Ramos (cell line): ENCODE results near the gene CLSTN3.

Source experiments
- in situ Hi-C: fragments of 300-500 bp; cut with MboI; formaldehyde crosslinking; loops from one replicate; pipeline ENCODE4 v1.14.3; 2022; ENCODE audit warnings: low sequenced_read_pairs; ENCODE audit not compliant: unreplicated experiment

The CLSTN3 gene

DNA sequence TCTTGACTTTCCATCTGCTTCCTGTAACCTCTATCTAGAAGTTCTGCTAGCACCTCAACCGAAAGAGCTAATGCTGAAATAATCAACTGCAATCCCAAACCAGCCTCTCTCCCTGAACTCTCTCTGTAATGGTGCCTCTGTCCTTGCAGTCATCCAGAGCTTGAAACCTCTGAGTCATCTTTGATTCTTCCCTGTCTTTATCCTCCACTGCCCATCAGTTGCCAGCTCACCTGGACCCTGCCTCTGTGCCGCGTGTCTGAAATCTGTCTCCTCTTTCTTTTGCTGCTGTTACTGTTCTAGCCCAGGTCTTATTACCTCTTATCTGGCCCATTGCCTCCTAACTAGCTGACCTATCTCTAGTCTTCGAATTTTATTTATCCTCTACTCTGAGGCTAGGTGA, 15.5 kb downstream of the CLSTN3 start:
- in situ Hi-C loops: no loop called here

DNA sequence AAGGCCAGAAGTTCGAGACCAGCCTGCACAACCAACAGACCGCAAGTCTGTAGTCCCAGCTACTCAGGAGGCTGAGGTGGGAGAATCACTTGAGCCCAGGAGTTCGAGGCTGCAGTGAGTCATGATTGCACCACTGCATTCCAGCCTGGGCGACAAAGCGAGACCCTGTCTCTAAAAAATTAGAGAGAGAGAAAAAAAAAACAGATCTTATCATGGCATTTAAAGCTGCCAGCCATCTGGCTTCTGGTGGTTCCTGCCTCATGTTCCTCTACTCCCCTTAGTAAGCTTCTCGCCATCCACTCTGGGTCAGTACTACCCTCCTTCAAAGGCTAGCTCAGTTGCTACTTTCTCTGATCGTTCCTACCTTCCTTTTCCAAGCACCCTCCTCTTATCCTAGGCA, 16.1 kb downstream of the CLSTN3 start:
- in situ Hi-C loops: no loop called here

- in situ Hi-C loops: no loop called here
Observed at GRCh38 chr12:7146906-7147305, 16.7 kb downstream of the CLSTN3 start.

DNA sequence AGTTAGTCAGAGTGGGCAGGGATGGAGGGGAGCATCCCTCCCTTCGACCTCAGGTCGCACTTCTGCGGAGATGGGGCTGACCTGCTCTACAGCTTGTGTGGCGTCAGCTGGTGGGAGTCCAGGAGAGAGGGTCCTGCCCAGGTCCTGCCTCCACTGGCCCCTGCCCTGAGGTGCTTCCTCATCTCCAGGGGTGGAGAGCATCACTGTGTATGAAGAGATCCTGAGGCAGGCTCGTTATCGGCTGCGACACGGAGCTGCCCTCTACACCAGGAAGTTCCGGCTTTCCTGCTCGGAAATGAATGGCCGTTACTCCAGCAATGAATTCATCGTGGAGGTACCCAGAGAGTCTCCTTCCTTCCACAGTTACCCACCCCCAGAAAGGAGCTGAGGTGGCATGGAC, 20.2 kb downstream of the CLSTN3 start:
- in situ Hi-C loops: no loop called here

DNA sequence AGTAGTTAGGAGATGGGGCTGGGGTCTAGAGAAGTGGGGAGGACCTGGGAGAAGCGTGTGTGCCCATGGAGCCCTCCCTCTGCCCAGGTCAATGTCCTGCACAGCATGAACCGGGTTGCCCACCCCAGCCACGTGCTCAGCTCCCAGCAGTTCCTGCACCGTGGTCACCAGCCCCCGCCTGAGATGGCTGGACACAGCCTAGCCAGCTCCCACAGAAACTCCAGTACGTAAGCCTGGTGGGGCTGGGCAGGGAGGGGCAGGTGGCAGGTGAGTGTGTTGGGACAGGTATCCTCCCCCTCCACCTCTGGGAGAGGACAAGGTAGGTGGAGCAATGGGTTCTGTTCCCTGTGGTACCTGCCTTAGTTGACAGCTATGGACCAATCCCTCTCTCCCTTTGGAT, 20.7 kb downstream of the CLSTN3 start:
- in situ Hi-C loops: no loop called here

DNA sequence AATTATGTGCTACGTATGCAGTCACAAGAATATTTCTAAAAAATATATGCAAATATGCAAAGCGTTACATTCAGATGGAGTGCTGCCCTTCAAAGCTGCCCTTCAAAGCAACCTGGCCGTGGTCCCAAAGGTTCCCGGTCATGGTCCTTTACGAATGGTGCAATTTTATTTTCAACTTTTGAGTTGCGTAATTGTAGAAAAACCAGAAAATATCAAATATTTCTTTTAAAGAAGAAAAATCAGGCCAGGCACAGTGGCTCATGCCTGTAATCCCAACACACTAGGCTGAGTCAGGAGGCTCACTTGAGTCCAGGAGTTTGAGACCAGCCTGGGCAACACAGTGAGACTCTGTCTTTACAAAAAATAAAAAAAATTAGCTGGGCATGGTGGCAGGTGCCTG, 21.4 kb downstream of the CLSTN3 start:
- in situ Hi-C loops: no loop called here

DNA sequence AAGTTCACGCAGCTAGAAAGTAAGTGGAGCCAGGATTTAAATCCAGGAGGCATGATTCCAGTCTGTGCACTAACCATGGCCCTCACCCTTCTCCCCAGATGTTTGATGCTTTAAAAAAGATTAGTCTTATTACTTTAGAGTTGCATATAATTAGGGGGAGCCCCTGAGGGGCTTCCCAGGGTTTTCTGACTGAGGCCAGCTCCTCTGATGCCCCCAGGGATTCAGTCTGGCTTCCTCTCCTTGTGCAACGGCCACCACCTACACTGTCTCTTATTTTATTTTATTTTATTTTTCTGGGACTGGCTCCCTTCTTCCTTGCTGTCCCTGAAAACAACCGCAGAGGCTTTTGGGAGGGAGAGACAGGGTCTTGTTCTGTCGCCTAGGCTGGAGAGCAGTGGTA, 22.6 kb downstream of the CLSTN3 start:
- in situ Hi-C loops: no loop called here

DNA sequence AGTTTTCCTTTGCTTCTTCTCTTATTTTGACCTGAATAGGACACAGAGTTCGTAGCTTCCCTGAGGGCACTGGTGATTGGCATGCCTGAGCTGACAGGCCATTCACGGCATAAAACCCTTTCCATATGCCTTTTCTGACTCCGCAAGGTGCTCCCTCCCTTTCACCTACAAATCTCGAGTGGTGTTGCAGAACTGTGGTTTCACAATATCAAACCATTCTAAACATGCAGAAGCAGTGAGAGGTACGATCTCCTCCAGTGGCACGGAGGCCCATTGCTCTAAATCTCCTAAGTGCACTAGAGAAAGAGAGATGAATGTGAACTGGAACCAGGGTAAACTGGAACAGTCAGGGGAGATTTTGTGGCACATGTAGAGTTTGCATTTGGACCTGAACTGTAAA, 23.9 kb downstream of the CLSTN3 start:
- in situ Hi-C loops: no loop called here

DNA sequence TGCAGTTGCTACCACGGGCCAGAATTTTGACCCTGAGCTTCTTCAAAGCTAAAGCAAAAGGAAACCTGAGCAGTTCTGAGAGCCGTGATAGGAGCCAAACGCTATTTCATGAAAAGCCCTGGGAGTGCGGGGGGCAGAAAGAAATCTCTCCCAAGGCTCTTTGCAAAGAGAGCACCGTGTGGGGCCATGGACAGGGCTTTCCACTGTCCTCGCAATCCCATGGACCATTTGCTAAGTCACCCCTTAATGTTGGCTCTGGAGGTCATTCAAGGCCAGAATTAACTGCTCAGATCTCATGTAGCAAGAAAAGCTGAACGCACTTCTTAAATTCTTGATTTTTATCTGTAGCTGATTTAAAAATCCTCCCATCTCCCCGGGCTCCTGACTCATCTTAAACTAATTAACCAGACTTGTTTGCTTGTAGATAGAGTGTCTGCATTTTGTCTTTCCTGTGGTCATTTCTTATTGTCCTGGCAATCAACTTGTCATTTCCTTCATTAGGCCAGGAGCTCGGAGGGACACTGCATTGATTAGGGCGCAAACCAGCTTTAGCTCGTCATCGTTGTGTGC, 24.8 kb downstream of the CLSTN3 start:
- in situ Hi-C loops: no loop called here

DNA sequence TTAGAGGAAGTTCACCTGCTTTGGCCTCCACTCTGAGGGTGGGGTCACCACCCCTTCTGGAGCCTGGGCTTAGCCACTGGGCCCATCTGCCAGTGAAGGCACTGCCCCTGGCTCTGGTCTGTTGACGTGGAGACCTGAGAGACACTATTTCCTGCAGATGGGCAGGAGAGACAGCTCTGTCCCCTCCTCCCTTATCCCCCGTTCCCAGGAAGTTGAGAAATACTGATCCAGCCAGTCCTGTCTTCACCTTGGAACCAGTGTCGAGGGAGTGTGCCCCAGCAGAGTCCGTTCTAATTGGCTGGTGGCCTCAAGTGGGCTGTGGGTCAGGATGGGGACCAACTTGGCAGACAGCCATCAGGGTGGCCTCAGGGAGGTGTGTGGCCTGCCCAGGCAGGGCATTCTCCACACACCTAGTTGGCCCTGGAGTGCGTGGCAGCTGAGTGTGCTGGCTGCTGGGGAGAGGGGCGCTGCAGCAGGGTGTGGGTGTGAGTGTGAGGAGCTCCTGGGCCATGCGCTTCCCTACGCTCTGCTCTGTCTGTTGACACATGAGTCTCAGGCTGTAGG, 25.4 kb downstream of the CLSTN3 start:
- in situ Hi-C loops: no loop called here

DNA sequence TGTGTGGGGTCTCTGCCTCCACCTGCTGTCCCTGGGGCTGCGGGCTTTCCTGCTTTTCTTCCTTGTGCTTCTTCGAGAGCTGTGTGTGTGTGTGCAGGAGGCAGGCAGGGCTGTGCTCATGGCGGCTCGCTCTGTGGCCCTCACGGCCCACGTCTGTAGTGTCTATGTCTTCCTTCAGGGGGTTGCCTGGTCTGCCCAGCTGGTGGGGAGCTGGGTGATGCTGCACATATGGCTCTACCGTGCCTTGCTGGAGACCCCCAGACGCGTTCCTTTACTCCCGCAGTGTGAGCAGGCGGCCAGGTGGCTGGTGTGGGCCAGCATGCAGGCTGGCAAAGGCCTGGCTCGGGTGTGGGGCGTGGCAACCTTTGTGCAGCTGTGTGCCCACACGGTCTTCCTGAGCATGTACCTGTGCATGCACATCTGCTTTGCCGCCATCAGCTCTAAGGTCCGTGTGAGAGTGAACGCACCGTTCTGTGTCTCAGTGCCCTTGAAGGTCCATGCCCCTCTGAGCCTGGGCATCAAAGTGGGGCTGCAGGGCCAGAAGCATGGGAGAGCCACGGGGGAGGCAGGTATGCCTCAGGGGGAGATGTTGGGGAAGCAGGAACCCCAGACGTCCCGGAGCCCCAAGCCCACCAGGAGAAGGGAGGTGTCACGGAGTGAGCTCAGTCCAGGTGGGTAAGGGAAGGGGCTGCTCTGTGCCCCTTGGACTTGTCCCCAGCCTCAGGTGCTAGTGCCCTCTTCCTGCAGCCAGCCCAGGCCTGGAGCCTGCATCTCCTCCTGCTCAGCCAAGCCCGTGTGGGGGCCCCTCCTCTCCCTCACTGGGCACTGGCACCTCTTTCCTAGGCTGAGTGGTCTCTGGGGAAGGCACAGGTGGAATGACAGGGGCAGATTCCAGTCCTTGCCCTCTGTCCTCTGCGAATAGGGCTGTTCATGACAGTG, 26.4 kb downstream of the CLSTN3 start:
- in situ Hi-C loops: no loop called here

DNA sequence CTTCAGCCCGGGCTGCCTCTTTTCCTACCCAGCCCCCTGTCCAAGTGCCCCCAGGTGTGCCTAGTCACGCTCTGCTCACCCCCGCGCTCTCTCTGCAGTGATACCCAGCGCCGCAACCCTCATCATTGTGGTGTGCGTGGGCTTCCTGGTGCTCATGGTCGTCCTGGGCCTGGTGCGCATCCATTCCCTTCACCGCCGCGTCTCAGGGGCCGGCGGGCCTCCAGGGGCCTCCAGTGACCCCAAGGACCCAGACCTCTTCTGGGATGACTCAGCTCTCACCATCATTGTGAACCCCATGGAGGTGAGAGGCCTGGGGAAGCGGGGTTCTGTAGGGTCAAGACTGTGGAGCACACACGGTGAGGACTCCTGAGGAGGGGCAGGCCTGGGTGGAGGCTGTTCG, 27.2 kb downstream of the CLSTN3 start:
- in situ Hi-C loops: no loop called here

GRCh38 chr12:7158781-7159609, 28.8 kb downstream of the CLSTN3 start:
- in situ Hi-C loops: no loop called here

GRCh38 chr12:7160183-7160582, 30.0 kb downstream of the CLSTN3 start:
- in situ Hi-C loops: no loop called here

DNA sequence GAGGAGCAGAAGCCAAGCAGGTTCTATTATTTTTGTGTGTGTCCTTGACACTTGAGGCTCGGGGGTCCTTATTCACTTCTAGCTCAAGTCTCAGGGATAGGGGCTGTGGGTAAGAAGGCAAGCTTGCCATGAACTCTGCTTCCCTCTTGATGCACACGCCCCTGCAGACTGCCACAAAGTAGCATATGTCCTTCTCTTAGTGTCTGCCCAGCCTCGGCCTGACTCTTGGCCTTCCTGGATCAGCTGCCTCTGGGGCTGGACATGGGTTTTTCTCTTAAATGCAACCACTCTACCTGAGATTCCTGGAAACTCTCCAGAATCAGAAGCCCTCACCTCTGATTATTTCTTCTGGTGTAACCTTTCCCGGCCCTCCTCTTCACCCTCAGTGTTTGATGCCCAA, 31.2 kb downstream of the CLSTN3 start:
- in situ Hi-C loops: no loop called here

- in situ Hi-C loops: no loop called here
Observed at GRCh38 chr12:7161811-7162210, 31.6 kb downstream of the CLSTN3 start.

- in situ Hi-C loops: no loop called here
Observed at GRCh38 chr12:7162691-7163114, 32.5 kb downstream of the CLSTN3 start.

GRCh38 chr12:7169951-7170350, 39.8 kb downstream of the CLSTN3 start:
- in situ Hi-C loops: no loop called here

GRCh38 chr12:7171854-7172253, 41.7 kb downstream of the CLSTN3 start:
- in situ Hi-C loops: no loop called here

DNA sequence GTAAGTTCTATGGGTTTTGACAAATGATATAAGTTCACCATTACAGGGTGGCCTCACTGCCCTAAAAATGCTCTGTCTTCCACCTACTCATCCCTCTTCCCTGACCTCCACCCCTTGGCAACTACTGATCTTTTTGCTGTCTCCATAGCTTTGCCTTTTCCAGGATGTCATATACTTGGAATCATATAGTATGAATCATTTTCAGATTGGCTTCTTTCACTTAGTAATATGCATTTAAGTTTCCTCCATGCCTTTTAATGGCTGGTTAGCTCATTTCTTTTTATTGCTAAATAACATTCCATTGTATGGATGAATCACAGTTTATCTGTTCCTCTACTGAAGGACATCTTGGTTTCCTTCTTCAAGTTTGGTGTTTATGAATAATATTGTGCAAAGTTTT, 45.3 kb downstream of the CLSTN3 start:
- in situ Hi-C loops: no loop called here

DNA sequence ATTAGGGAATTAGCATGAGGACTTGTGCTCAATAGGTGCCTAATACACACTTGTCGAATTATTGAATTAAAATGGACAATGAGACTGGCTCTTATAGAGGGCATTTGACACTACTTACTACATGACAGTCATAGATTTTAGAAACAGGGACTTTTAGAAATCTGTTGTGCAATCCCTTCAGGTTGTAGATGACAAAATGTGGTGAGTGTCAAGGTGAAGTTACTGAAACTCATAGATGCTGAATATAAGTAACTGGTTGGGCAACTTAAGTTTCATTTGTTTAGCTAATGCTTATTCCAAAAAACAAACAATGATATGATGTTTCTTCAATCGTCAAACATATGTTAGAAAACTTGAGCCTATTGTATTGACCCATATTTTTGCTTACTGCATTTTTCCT, 46.4 kb downstream of the CLSTN3 start:
- in situ Hi-C loops: no loop called here
